ENCODE results near the gene B4GAT1. TPM values are rescaled to one million over a fixed set of nuclear protein-coding genes. Genes with fewer than 3 reads are reported as not detected.

B4GAT1 gene
- total and polyA plus RNA-seq, 2 donors (not counting 3 experiments of a cell fraction or from before 2014, with no cell fraction given): 21.2 to 21.6 TPM

GRCh38 chr11:66330931-66331330 lies 16.5 kb downstream of the B4GAT1 start:
- FAIRE-seq (no peak), DNase-seq (ENCODE audit: low read depth, low spot score) (no peak)
- POLR2A ChIA-PET: no interaction called here
- dilution Hi-C loops (cut with MboI; ENCODE audit: extremely low pct_ligation_motif_present, low sequenced_read_pairs): no loop called here
- TF ChIP-seq MYC (IDR thresholded peaks at IDR 0.05; ENCODE audit: low read depth, low read length) (no peak), POLR2AphosphoS5 (IDR thresholded peaks at IDR 0.05; ENCODE audit: insufficient read depth, low read depth, low read length) (no peak), GATA2 (IDR thresholded peaks at IDR 0.05; ENCODE audit: insufficient read depth, insufficient read length, low read depth, low read length) (no peak), CTCF (IDR thresholded peaks at IDR 0.05; ENCODE audit: extremely low read depth in 1 of 2, insufficient read depth in 1 of 2, low read depth in 1 of 2, low read length in 2 of 2) (no peak), POLR2A (IDR thresholded peaks at IDR 0.05; ENCODE audit: low read depth, low read length) (no peak), FOS (IDR thresholded peaks at IDR 0.05; ENCODE audit: borderline replicate concordance, insufficient read depth, low read length) (no peak), EZH2 (IDR thresholded peaks at IDR 0.05; ENCODE audit: borderline replicate concordance, low read depth, low read length, severe bottlenecking) (no peak), JUN (IDR thresholded peaks at IDR 0.05; ENCODE audit: borderline replicate concordance, insufficient read depth, insufficient read length, low read depth) (no peak), MAX (IDR thresholded peaks at IDR 0.05; ENCODE audit: insufficient read depth, insufficient read length) (no peak)
- CTCF ChIA-PET: interaction anchor here (8.7 kb wide), 1 partner anchor 17 kb away, joined by 225 read pairs; the partner anchor contains the start of gene CD248
- H3K79me2 ChIP-seq (ENCODE audit: control insufficient read depth, insufficient read depth, low read length): no peaks in the 10 kb centered on the region
- H3K9ac ChIP-seq (replicated peaks; ENCODE audit: extremely low read depth, insufficient read depth, low read length): no peak overlapping the region
- intact Hi-C loops (cut with micrococcal nuclease): no loop called here
- H3K27ac ChIP-seq (ENCODE audit: insufficient read depth, low read depth, low read length): no peak overlapping the region
- H2AFZ ChIP-seq (ENCODE audit: low read depth, low read length): no peak overlapping the region
- H3K27me3 ChIP-seq (ENCODE audit: control insufficient read depth in 2 of 2, insufficient read depth in 2 of 2, low read length in 2 of 2): no peaks in the 10 kb centered on the region
- no peaks in the 10 kb centered on the region for H4K20me1 ChIP-seq (replicated peaks; ENCODE audit: control insufficient read depth, extremely low read depth, insufficient read depth, low read length)
- H3K4me2 ChIP-seq (ENCODE audit: insufficient read depth, low read length): no peak overlapping the region
- no peaks in the 10 kb centered on the region for H3K36me3 ChIP-seq (ENCODE audit: control insufficient read depth in 2 of 2, extremely low read depth in 1 of 2, insufficient read depth in 2 of 2, low read length in 2 of 2)
- H3K4me1 ChIP-seq (ENCODE audit: control insufficient read depth, extremely low read depth, insufficient read depth, low read length): peaks cover 14% of the 10 kb centered on the region
- H3K9me3 ChIP-seq (replicated peaks; ENCODE audit: control insufficient read depth, insufficient read depth, low read length): no peaks in the 10 kb centered on the region
- no TSS peak for BruUV-seq (replicated peaks)
- H3K9me1 ChIP-seq (replicated peaks; ENCODE audit: control insufficient read depth, extremely low read depth, insufficient read depth, low read length): no peaks in the 10 kb centered on the region
- H3K4me3 ChIP-seq (replicated peaks in 1 of 3; ENCODE audit: insufficient read depth in 1 of 3, low read depth in 1 of 3, low read length in 3 of 3): no peak overlapping the region
